GM12875 (cell line): Measurements from ENCODE around the gene SLC19A1.
"Not testable (repeated sequence)": the region's sequence is repeated elsewhere in the genome, so short reads cannot be mapped to it uniquely, and the experiment has no call there.

ENCODE experiments used
- H3K4me3 ChIP-seq: one replicate; pipeline ENCODE4 v1.5.1; 2011; ENCODE audit warnings: low read depth, low read length, control low read depth
- TF ChIP-seq, protein P1 (sequence below): IDR thresholded peaks from 2 replicates; pipeline ENCODE4 v1.5.1; 2011; ENCODE audit warnings: low read depth, mild to moderate bottlenecking, control low read depth, inconsistent platforms, low read length, moderate library complexity, borderline replicate concordance; ENCODE audit not compliant: insufficient read depth

Gene SLC19A1

DNA sequence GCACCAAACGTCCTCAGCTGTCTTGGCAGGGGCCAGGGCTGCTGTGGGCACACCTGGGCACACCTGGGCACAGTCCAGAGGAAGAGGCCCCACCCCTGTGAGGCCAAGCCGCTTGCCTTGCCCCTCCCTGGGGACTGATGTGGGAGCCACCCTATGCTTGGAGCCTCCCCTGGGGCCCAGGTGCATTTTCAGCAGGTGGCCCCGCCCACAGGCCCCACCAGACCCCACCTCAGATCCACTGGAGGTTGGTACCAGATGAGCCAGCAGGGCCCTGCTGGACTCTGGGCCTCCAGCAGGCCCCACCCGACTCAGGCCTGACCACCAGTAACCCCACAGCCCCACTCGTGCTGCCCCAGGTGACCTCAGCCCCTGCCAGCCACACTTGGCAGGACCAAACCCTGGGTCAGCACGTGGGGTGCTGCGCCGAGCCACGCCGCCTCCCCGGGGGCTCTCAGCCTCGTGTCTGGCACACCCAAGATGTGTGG, 8.8 kb downstream of the SLC19A1 start:
- H3K4me3 ChIP-seq = no peak overlapping the region
- TF ChIP-seq, protein P1, sequence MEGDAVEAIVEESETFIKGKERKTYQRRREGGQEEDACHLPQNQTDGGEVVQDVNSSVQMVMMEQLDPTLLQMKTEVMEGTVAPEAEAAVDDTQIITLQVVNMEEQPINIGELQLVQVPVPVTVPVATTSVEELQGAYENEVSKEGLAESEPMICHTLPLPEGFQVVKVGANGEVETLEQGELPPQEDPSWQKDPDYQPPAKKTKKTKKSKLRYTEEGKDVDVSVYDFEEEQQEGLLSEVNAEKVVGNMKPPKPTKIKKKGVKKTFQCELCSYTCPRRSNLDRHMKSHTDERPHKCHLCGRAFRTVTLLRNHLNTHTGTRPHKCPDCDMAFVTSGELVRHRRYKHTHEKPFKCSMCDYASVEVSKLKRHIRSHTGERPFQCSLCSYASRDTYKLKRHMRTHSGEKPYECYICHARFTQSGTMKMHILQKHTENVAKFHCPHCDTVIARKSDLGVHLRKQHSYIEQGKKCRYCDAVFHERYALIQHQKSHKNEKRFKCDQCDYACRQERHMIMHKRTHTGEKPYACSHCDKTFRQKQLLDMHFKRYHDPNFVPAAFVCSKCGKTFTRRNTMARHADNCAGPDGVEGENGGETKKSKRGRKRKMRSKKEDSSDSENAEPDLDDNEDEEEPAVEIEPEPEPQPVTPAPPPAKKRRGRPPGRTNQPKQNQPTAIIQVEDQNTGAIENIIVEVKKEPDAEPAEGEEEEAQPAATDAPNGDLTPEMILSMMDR = no peak

GRCh38 chr21:45532826-45533360, 9.3 kb downstream of the SLC19A1 start:
- no peak overlapping the region for H3K4me3 ChIP-seq
- TF ChIP-seq, protein P1 = no peak

DNA sequence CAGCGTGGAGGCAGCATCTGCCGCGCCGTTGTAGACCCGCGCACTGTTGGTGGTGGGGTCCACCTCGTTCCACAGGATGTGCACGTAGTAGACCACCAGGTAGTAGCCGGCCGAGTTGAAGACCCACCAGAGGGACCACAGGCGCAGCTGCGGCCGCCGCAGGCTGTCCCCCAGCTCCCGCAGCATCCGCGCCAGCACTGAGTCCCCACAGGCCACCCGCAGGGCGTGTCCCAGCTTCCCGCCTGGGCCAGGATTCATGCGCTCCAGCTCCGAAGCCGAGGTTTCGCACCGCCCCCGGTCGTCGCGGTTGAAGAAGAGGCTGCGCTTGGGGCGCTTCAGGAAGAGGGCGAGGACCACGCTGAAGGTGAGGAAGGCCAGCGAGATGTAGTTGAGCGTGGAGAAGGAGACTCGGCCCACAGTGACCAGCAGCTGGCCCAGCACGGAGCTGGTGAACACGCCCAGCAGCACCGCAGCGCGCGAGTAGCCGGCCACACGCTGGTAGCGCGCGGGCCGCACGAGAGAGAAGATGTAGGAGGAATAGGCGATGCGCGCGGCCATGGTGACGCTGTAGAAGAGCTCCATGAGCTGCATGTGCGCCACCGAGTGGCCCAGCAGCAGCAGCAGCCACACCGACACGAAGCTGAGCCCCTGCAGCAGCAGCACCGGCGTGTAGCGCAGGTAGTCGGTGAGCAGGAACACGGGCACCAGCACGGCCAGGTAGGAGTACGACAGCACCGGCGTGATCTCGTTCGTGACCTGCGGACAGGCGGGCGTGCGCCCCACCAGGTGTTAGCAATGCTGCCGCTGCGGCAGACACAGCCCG, 10.6 kb downstream of the SLC19A1 start:
- no peak overlapping the region for H3K4me3 ChIP-seq
- TF ChIP-seq, protein P1 = no peak

DNA sequence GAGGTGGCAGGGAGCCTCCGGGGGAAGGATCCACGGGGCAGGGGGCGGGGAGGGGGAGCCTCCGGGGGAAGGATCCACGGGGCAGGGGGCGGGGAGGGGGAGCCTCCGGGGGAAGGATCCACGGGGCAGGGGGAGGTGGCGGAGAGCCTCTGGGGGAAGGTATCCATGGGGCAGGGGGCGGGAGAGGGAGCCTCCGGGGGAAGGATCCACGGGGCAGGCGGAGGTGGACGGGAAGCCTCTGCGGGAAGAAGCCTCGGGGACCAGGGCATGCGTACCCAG, 11.2 kb downstream of the SLC19A1 start:
- H3K4me3 ChIP-seq = not testable (repeated sequence)

DNA sequence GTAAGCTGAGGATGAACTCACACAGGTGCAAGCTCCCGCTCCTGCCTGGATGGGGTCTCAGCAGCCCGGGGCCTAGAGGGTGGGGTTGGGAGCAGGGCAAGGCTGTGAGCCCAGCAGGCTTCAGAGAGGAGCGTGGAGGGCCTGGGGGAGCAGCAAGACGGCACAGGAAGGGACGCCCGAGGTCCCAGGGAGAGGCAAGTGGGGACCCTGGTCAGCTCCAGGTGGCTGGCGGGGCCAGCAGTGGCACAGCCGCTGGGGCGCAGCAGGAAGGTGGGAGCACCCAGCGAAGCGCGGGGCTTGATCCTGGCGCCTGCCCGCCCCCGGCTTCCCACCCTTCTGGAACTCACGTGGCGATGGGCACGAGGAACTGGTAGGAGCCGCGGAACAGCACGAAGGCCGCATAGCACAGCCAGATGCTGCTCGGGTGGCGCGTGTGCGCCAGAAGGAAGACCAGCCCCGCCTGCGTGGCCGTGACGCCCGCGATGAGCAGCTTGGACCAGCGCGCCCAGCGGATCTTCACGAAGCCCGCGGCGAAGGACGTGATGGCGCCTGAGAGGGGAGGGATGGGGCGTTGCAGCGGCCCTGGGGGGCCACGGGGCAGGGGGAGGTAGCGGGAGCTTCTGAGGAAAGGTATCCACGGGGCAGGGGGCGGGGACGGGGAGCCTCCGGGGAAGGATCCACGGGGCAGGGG, 11.7 kb downstream of the SLC19A1 start:
- no peak overlapping the region for H3K4me3 ChIP-seq
- TF ChIP-seq, protein P1 = no peak

DNA sequence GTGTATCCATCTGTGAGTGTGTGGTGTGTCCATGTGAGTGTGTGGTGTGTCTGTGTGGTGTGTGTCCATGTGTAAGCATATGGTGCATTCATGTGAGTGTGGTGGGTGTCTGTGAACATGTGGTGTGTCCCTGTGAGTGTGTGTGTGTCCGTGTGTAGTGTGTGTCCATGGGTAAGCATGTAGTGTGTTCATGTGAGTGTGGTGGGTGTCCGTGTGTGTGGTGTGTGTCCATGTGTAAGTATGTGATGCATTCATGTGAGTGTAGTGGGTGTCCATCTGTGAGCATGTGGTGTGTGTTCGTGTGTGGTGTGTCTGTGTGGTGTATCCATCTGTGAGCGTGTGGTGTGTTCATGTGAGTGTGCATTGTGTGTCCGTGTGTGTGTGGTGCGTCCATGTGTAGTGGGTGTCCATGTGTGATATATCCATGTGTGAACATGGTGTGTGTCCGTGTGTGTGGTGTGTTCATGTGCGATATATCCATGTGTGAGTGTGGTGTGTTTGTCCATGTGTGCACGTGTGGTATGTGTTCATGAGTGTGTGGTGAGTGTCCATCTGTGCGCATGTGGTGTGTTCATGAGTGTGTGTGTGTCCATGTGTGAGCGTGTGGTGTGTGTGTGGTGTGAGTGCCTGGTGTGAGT, 12.3 kb downstream of the SLC19A1 start:
- TF ChIP-seq, protein P1 = no peak
- no peak overlapping the region for H3K4me3 ChIP-seq

DNA sequence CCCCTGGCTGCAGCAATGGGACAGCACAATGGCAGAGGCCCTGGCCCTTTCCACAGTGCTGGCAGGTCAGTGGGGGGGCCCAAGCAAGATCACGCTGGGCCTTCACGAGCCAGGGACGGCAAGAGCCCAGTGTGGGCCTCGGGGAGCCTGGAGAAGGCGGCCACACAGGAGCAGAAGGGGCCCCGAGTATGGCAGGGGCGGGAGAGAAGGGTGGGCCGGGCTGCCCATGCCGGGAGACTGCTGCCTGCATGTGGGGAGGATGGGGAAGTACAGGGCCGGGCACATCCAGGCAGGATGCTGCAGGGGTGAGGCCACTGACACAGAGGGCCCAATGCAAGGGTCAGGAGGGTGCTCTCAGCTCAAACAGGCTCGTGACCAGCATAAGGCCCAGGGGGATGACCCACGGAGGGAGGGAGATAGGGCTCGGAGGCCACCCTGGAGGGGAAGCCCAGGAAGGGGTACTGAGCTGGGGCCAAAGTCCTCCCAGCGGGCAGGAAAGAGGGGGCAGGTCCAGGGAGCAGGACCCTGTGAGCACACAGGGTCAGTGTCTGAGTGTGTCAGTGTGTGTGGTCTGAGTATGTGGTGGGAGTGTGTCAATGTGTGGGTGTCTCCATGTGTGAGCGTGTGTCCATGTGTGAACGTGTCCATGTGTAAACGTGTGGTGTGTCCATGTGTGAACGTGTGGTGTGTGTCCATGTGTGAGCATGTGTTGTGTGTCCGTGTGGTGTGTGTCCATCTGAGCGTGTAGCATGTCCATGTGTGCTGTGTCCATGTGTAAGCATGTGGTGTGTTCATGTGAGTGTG, 13.1 kb downstream of the SLC19A1 start:
- no peak overlapping the region for H3K4me3 ChIP-seq
- TF ChIP-seq, protein P1 = no peak
